K562 (cell line): ENCODE measurements around the gene PRODH. TPM values are rescaled to one million over a fixed set of nuclear protein-coding genes. Genes with fewer than 3 reads are reported as not detected.

Source experiments
- BRD4 ChIP-seq: fragments of 200-600 bp; sonication (generic); IDR thresholded peaks from 2 replicates; pipeline ENCODE4 v1.6.1; 2017; ENCODE audit warnings: inconsistent platforms
- MAZ ChIP-seq, 2 experiments: fragments of 450-650 bp in 1 of 2; sonication (generic) in 1 of 2; formaldehyde crosslinking; IDR thresholded peaks in 1 of 2; conservative IDR thresholded peaks in 1 of 2; 2 replicates each; pipeline versions ENCODE4 v1.4.0 to v1.5.0; 2020; ENCODE audit warnings: mild to moderate bottlenecking in 1 of 2, missing genetic modification reagents in 1 of 2
- MCM7 ChIP-seq, 2 experiments: fragments of 450-650 bp; IDR thresholded peaks; 2 replicates each; pipeline ENCODE4 v1.6.1; 2016 to 2018
- POLR2AphosphoS5 ChIP-seq: IDR thresholded peaks from 2 replicates; pipeline ENCODE4 v1.6.1; 2011; ENCODE audit warnings: mild to moderate bottlenecking, low read depth, low read length, moderate library complexity; ENCODE audit not compliant: control insufficient read depth, insufficient read depth
- ZC3H11A ChIP-seq: IDR thresholded peaks from 2 replicates; pipeline ENCODE4 v1.6.1; 2012; ENCODE audit warnings: low read depth, low read length, improper control_type of control experiment
- polyA plus RNA-seq, 8 experiments: library from polyadenylated mRNA; depleted of rRNA in 4 of 8; stranded (reverse) in 5 of 8; unstranded in 3 of 8; fragments of >200 nt; fragmentation: Nextera tagmentation in 2 of 8; fragmentation: Illumina TruSeq in 1 of 8; extraction: Ambion mirVana in 2 of 8; extraction: Trizol in 1 of 8; gene quantifications; 2 replicates each; pipeline versions ENCODE4 v1.2.1 to v1.2.3, GENCODE V29; 2011 to 2014; ENCODE audit warnings: inconsistent platforms in 1 of 8, missing spikeins in 1 of 8
- total RNA-seq, 7 experiments: library from RNA; depleted of rRNA in 6 of 7; stranded (reverse); fragments of >200 nt in 6 of 7; fragmentation: Illumina TruSeq in 2 of 7; extraction: Trizol in 2 of 7; gene quantifications; 2 replicates each; pipeline versions ENCODE4 v1.2.1 to v1.2.3, GENCODE V29; 2011 to 2021; ENCODE audit warnings: low replicate concordance in 1 of 7
- TF ChIP-seq, protein P1 (sequence below): sonication (generic); formaldehyde crosslinking; IDR thresholded peaks from 2 replicates; pipeline ENCODE4 v1.8.1; 2023; ENCODE audit warnings: mild to moderate bottlenecking, missing genetic modification reagents
- TF ChIP-seq, protein P2 (sequence below): fragments of 250-450 bp; sonication (Bioruptor Pico); IDR thresholded peaks from 2 replicates; pipeline ENCODE4 v1.8.0; 2021; ENCODE audit warnings: moderate library complexity, mild to moderate bottlenecking, inconsistent platforms
- TF ChIP-seq, protein P3 (sequence below): fragments of 250-450 bp; sonication (Bioruptor Pico); IDR thresholded peaks from 2 replicates; pipeline ENCODE4 v1.5.0; 2021; ENCODE audit warnings: mild to moderate bottlenecking, borderline replicate concordance
- TF ChIP-seq, protein P4 (sequence below): fragments of 250-450 bp; sonication (Bioruptor Pico); IDR thresholded peaks from 2 replicates; pipeline ENCODE4 v1.8.0; 2021; ENCODE audit warnings: mild to moderate bottlenecking, moderate library complexity
- TF ChIP-seq, protein P5 (sequence below): fragments of 250-450 bp; sonication (Bioruptor Pico); IDR thresholded peaks from 2 replicates; pipeline ENCODE4 v1.4.0; 2020
- TF ChIP-seq, protein P6 (sequence below): fragments of 450-650 bp; IDR thresholded peaks from 2 replicates; pipeline ENCODE4 v1.7.0; 2016; ENCODE audit warnings: borderline replicate concordance

PRODH gene
- total and polyA plus RNA-seq, 9 of the 15 experiments (the other 6 are each of a cell fraction or from before 2014, with no cell fraction given), result 0.07 to 0.11 TPM; not detected in 7

DNA sequence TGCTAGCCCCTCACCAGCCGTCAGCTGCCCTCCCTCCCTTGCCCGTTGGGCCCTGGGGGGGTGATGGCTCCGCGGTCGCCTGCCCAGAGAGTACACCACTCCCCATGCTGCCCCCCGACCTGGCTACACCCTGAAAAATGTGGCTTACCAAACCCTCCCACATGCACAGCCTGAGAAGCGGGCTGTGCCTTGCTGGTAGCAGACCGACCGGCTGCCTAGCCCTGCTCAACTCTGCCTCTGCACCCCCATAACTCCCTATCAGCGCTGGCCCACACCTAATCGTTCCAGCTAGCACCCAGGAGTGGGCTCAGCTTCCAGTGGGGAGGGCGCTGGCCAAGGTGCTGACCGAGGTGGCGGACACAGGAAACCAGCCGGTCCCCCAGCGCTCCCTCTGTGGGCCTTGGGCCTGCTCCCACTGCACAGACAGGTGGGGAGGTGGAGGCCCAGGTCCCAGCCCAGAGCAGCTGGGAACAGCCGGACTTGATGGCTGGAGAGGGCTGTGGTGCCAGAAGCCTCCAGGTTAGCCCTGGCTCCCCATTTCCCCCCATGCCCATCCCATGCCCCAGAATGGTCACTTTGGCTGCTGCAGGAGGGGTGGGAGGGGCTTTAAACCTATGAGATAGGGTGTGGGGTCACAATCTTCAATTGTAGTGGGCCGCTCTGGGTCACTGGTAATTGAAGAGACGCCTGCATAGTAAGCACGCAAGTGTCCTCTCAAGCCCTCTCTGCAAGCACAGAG is 32.1 kb upstream of the PRODH start (continued):
- TF ChIP-seq, protein P1, sequence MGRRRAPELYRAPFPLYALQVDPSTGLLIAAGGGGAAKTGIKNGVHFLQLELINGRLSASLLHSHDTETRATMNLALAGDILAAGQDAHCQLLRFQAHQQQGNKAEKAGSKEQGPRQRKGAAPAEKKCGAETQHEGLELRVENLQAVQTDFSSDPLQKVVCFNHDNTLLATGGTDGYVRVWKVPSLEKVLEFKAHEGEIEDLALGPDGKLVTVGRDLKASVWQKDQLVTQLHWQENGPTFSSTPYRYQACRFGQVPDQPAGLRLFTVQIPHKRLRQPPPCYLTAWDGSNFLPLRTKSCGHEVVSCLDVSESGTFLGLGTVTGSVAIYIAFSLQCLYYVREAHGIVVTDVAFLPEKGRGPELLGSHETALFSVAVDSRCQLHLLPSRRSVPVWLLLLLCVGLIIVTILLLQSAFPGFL, result no peak
- TF ChIP-seq BRD4, result no peak
- TF ChIP-seq, protein P2, sequence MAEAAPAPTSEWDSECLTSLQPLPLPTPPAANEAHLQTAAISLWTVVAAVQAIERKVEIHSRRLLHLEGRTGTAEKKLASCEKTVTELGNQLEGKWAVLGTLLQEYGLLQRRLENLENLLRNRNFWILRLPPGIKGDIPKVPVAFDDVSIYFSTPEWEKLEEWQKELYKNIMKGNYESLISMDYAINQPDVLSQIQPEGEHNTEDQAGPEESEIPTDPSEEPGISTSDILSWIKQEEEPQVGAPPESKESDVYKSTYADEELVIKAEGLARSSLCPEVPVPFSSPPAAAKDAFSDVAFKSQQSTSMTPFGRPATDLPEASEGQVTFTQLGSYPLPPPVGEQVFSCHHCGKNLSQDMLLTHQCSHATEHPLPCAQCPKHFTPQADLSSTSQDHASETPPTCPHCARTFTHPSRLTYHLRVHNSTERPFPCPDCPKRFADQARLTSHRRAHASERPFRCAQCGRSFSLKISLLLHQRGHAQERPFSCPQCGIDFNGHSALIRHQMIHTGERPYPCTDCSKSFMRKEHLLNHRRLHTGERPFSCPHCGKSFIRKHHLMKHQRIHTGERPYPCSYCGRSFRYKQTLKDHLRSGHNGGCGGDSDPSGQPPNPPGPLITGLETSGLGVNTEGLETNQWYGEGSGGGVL (CRISPR knock-in tag), result no peak
- TF ChIP-seq, protein P3, sequence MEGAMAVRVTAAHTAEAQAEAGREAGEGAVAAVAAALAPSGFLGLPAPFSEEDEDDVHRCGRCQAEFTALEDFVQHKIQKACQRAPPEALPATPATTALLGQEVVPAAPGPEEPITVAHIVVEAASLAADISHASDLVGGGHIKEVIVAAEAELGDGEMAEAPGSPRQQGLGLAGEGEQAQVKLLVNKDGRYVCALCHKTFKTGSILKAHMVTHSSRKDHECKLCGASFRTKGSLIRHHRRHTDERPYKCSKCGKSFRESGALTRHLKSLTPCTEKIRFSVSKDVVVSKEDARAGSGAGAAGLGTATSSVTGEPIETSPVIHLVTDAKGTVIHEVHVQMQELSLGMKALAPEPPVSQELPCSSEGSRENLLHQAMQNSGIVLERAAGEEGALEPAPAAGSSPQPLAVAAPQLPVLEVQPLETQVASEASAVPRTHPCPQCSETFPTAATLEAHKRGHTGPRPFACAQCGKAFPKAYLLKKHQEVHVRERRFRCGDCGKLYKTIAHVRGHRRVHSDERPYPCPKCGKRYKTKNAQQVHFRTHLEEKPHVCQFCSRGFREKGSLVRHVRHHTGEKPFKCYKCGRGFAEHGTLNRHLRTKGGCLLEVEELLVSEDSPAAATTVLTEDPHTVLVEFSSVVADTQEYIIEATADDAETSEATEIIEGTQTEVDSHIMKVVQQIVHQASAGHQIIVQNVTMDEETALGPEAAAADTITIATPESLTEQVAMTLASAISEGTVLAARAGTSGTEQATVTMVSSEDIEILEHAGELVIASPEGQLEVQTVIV, result no peak
- TF ChIP-seq ZC3H11A, result 0 out of 2 replicates have a peak, but pooled peaks have one; percentile 24
- TF ChIP-seq, protein P4, sequence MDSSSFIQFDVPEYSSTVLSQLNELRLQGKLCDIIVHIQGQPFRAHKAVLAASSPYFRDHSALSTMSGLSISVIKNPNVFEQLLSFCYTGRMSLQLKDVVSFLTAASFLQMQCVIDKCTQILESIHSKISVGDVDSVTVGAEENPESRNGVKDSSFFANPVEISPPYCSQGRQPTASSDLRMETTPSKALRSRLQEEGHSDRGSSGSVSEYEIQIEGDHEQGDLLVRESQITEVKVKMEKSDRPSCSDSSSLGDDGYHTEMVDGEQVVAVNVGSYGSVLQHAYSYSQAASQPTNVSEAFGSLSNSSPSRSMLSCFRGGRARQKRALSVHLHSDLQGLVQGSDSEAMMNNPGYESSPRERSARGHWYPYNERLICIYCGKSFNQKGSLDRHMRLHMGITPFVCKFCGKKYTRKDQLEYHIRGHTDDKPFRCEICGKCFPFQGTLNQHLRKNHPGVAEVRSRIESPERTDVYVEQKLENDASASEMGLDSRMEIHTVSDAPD (CRISPR knock-in tag), result no peak
- peak; percentile 47 to 77; a peak in 2 of 4 replicates for TF ChIP-seq MAZ (CRISPR knock-in tag; conservative IDR thresholded peaks at IDR 0.05 in 1 of 2, IDR thresholded peaks at IDR 0.05 in 1 of 2)
- TF ChIP-seq, protein P5, sequence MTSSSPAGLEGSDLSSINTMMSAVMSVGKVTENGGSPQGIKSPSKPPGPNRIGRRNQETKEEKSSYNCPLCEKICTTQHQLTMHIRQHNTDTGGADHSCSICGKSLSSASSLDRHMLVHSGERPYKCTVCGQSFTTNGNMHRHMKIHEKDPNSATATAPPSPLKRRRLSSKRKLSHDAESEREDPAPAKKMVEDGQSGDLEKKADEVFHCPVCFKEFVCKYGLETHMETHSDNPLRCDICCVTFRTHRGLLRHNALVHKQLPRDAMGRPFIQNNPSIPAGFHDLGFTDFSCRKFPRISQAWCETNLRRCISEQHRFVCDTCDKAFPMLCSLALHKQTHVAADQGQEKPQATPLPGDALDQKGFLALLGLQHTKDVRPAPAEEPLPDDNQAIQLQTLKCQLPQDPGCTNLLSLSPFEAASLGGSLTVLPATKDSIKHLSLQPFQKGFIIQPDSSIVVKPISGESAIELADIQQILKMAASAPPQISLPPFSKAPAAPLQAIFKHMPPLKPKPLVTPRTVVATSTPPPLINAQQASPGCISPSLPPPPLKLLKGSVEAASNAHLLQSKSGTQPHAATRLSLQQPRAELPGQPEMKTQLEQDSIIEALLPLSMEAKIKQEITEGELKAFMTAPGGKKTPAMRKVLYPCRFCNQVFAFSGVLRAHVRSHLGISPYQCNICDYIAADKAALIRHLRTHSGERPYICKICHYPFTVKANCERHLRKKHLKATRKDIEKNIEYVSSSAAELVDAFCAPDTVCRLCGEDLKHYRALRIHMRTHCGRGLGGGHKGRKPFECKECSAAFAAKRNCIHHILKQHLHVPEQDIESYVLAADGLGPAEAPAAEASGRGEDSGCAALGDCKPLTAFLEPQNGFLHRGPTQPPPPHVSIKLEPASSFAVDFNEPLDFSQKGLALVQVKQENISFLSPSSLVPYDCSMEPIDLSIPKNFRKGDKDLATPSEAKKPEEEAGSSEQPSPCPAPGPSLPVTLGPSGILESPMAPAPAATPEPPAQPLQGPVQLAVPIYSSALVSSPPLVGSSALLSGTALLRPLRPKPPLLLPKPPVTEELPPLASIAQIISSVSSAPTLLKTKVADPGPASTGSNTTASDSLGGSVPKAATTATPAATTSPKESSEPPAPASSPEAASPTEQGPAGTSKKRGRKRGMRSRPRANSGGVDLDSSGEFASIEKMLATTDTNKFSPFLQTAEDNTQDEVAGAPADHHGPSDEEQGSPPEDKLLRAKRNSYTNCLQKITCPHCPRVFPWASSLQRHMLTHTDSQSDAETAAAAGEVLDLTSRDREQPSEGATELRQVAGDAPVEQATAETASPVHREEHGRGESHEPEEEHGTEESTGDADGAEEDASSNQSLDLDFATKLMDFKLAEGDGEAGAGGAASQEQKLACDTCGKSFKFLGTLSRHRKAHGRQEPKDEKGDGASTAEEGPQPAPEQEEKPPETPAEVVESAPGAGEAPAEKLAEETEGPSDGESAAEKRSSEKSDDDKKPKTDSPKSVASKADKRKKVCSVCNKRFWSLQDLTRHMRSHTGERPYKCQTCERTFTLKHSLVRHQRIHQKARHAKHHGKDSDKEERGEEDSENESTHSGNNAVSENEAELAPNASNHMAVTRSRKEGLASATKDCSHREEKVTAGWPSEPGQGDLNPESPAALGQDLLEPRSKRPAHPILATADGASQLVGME (CRISPR knock-in tag), result no peak
- no peak for TF ChIP-seq POLR2AphosphoS5
- TF ChIP-seq, protein P6, sequence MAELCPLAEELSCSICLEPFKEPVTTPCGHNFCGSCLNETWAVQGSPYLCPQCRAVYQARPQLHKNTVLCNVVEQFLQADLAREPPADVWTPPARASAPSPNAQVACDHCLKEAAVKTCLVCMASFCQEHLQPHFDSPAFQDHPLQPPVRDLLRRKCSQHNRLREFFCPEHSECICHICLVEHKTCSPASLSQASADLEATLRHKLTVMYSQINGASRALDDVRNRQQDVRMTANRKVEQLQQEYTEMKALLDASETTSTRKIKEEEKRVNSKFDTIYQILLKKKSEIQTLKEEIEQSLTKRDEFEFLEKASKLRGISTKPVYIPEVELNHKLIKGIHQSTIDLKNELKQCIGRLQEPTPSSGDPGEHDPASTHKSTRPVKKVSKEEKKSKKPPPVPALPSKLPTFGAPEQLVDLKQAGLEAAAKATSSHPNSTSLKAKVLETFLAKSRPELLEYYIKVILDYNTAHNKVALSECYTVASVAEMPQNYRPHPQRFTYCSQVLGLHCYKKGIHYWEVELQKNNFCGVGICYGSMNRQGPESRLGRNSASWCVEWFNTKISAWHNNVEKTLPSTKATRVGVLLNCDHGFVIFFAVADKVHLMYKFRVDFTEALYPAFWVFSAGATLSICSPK, result no peak
- TF ChIP-seq MCM7 (IDR thresholded peaks at IDR 0.05), result no peak
